ENCODE data around the gene LDB3.
"Not testable (repeated sequence)": the region's sequence is repeated elsewhere in the genome, so short reads cannot be mapped to it uniquely, and the experiment has no call there.

Gene LDB3

GRCh38 chr10:86668297-86669165 is at the start of gene LDB3:
LDB3 (plus strand) TSS chr10:86668511; CDS start chr10:86668692, 181 bp downstream.
- no peak for DNase-seq

- no peak for DNase-seq
These were observed 40.0 kb upstream of the LDB3 start for GRCh38 chr10:86628311-86628710.

- no peak for DNase-seq
These were observed 38.2 kb upstream of the LDB3 start for GRCh38 chr10:86630079-86630478.

- DNase-seq: no peak
These were observed 36.1 kb upstream of the LDB3 start for GRCh38 chr10:86632009-86632800.

GRCh38 chr10:86632951-86633350 is 35.4 kb upstream of the LDB3 start:
- DNase-seq: no peak

- DNase-seq: no peak
These were observed 32.9 kb upstream of the LDB3 start for GRCh38 chr10:86635402-86635801.

GRCh38 chr10:86636311-86636710 is 32.0 kb upstream of the LDB3 start:
- DNase-seq: no peak

- no peak for DNase-seq
These were observed 26.3 kb upstream of the LDB3 start for GRCh38 chr10:86642021-86642420.

- no peak for DNase-seq
These were observed 25.8 kb upstream of the LDB3 start for GRCh38 chr10:86642499-86642898.

- no peak for DNase-seq
These were observed 24.0 kb upstream of the LDB3 start for GRCh38 chr10:86644152-86644793.

GRCh38 chr10:86644794-86645445 is 23.4 kb upstream of the LDB3 start:
- DNase-seq: no peak

- not testable (repeated sequence) for DNase-seq
These were observed 22.6 kb upstream of the LDB3 start for GRCh38 chr10:86645621-86646165.

- no peak for DNase-seq
These were observed 21.8 kb upstream of the LDB3 start for GRCh38 chr10:86646532-86646931.

GRCh38 chr10:86646933-86647332 is 21.4 kb upstream of the LDB3 start:
- no peak for DNase-seq

- no peak for DNase-seq
These were observed 20.3 kb upstream of the LDB3 start for GRCh38 chr10:86647773-86648703.

- no peak for DNase-seq
These were observed 19.4 kb upstream of the LDB3 start for GRCh38 chr10:86648704-86649427.

- DNase-seq: no peak
These were observed 18.7 kb upstream of the LDB3 start for GRCh38 chr10:86649471-86650150.

GRCh38 chr10:86650151-86650550 is 18.2 kb upstream of the LDB3 start:
- no peak for DNase-seq

- no peak for DNase-seq
These were observed 17.3 kb upstream of the LDB3 start for GRCh38 chr10:86651021-86651471.
